HepG2 (cell line): Measurements from ENCODE around the gene HNRNPH3. TPM values are rescaled to one million over a fixed set of nuclear protein-coding genes. Genes with fewer than 3 reads are reported as not detected.

ENCODE experiments used
- CEBPG ChIP-seq: IDR thresholded peaks from 2 replicates; pipeline ENCODE4 v1.6.1; 2016
- DPF2 ChIP-seq: sonication (generic); formaldehyde crosslinking; IDR thresholded peaks from 2 replicates; pipeline ENCODE4 v1.4.0; 2020; ENCODE audit warnings: mild to moderate bottlenecking, low read depth, missing genetic modification reagents, borderline replicate concordance
- ELF1 ChIP-seq: sonication (generic); formaldehyde crosslinking; IDR thresholded peaks from 2 replicates; pipeline ENCODE4 v1.4.0; 2020; ENCODE audit warnings: missing genetic modification reagents
- FOSL2 ChIP-seq: sonication (generic); formaldehyde crosslinking; IDR thresholded peaks from 2 replicates; pipeline ENCODE4 v1.4.0; 2020; ENCODE audit warnings: missing genetic modification reagents
- HNRNPLL ChIP-seq: fragments of 200-400 bp; formaldehyde crosslinking; IDR thresholded peaks from 2 replicates; pipeline ENCODE4 v1.6.1; 2017; ENCODE audit warnings: mild to moderate bottlenecking, low read depth, low read length; ENCODE audit not compliant: poor library complexity, severe bottlenecking
- KAT2B ChIP-seq: fragments of 150-350 bp; IDR thresholded peaks from 2 replicates; pipeline ENCODE4 v1.6.1; 2014; ENCODE audit warnings: low read depth, low read length, borderline replicate concordance
- KMT2A ChIP-seq: sonication (generic); formaldehyde crosslinking; IDR thresholded peaks from 2 replicates; pipeline ENCODE4 v1.4.0; 2020; ENCODE audit warnings: missing genetic modification reagents
- RFXAP ChIP-seq: sonication (generic); formaldehyde crosslinking; IDR thresholded peaks from 2 replicates; pipeline ENCODE4 v1.4.0; 2020; ENCODE audit warnings: missing genetic modification reagents, borderline replicate concordance
- SMC3 ChIP-seq: IDR thresholded peaks from 2 replicates; pipeline ENCODE4 v1.6.1; 2011; ENCODE audit warnings: low read length, improper control_type of control experiment
- ZNF607 ChIP-seq: sonication (generic); formaldehyde crosslinking; IDR thresholded peaks from 2 replicates; pipeline ENCODE4 v1.5.1; 2020; ENCODE audit warnings: missing genetic modification reagents, mild to moderate bottlenecking, borderline replicate concordance
- ZSCAN12 ChIP-seq: sonication (generic); formaldehyde crosslinking; IDR thresholded peaks from 2 replicates; pipeline ENCODE4 v1.9.0; 2021; ENCODE audit warnings: mild to moderate bottlenecking, missing genetic modification reagents
- polyA plus RNA-seq, 8 experiments: library from polyadenylated mRNA; depleted of rRNA in 3 of 8; stranded (reverse) in 7 of 8; unstranded in 1 of 8; fragments of >200 nt; fragmentation: Illumina TruSeq in 4 of 8; extraction: Trizol in 4 of 8; gene quantifications; 2 replicates each; pipeline versions ENCODE4 v1.2.1 to v1.2.3, GENCODE V29; 2011 to 2016; ENCODE audit warnings: low read depth in 4 of 8, missing spikeins in 1 of 8, mixed read lengths in 1 of 8; ENCODE audit not compliant: insufficient read depth in 1 of 8
- total RNA-seq, 5 experiments: library from RNA; depleted of rRNA; stranded (reverse); fragments of >200 nt; fragmentation: Illumina TruSeq; extraction: Trizol; gene quantifications; 2 replicates each; pipeline ENCODE4 v1.2.3, GENCODE V29; 2016; ENCODE audit warnings: low read depth in 1 of 5
- TF ChIP-seq, protein P1 (sequence below): IDR thresholded peaks from 2 replicates; pipeline ENCODE4 v1.6.1; 2016; ENCODE audit warnings: missing compliant biosample characterization, missing genetic modification reagents, borderline replicate concordance
- TF ChIP-seq, protein P2 (sequence below), 2 experiments: sonication (generic) in 1 of 2; formaldehyde crosslinking in 1 of 2; IDR thresholded peaks; 2 replicates each; pipeline versions ENCODE4 v1.4.0 to v1.6.1; 2016 to 2020; ENCODE audit warnings: borderline replicate concordance in 1 of 2, low read depth in 1 of 2, mild to moderate bottlenecking in 1 of 2, missing genetic modification reagents in 1 of 2

Gene HNRNPH3
- total and polyA plus RNA-seq, 2 of the 13 experiments (the other 11 are each of a cell fraction or from before 2014, with no cell fraction given), result 46.0 to 47.7 TPM

- TF ChIP-seq KMT2A (CRISPR knock-in tag) (peak; percentile 29; the same call in 1 of the 2 replicates), CEBPG (CRISPR knock-in tag) (no peak), ELF1 (CRISPR knock-in tag) (peak; percentile 17; the same call in 1 of the 2 replicates), FOSL2 (CRISPR knock-in tag) (peak; percentile 19; the same call in 1 of the 2 replicates), RFXAP (CRISPR knock-in tag) (peak; percentile 58; the same call in 1 of the 2 replicates), HNRNPLL (peak; percentile 16), DPF2 (CRISPR knock-in tag) (0 out of 2 replicates have a peak, but pooled peaks have one; percentile 17), SMC3 (no peak), ZNF607 (no peak), ZSCAN12 (CRISPR knock-in tag) (no peak), KAT2B (no peak)
- TF ChIP-seq, protein P1, sequence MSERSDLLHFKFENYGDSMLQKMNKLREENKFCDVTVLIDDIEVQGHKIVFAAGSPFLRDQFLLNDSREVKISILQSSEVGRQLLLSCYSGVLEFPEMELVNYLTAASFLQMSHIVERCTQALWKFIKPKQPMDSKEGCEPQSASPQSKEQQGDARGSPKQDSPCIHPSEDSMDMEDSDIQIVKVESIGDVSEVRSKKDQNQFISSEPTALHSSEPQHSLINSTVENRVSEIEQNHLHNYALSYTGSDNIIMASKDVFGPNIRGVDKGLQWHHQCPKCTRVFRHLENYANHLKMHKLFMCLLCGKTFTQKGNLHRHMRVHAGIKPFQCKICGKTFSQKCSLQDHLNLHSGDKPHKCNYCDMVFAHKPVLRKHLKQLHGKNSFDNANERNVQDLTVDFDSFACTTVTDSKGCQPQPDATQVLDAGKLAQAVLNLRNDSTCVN (CRISPR knock-in tag), result peak; percentile 52
- TF ChIP-seq, protein P2, sequence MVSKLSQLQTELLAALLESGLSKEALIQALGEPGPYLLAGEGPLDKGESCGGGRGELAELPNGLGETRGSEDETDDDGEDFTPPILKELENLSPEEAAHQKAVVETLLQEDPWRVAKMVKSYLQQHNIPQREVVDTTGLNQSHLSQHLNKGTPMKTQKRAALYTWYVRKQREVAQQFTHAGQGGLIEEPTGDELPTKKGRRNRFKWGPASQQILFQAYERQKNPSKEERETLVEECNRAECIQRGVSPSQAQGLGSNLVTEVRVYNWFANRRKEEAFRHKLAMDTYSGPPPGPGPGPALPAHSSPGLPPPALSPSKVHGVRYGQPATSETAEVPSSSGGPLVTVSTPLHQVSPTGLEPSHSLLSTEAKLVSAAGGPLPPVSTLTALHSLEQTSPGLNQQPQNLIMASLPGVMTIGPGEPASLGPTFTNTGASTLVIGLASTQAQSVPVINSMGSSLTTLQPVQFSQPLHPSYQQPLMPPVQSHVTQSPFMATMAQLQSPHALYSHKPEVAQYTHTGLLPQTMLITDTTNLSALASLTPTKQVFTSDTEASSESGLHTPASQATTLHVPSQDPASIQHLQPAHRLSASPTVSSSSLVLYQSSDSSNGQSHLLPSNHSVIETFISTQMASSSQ (IDR thresholded peaks at IDR 0.05; ENCODE audit: low read depth), result no peak
- TF ChIP-seq, protein P2 (CRISPR knock-in tag; IDR thresholded peaks at IDR 0.05; ENCODE audit: borderline replicate concordance), result peak; percentile 53; the same call in 1 of the 2 replicates
Measured at GRCh38 chr10:68332259-68333057, 594 bp downstream of the HNRNPH3 start, which contains the start of gene PBLD (continued).
